ENCODE results near the gene DCAF5. TPM values are rescaled to one million over a fixed set of nuclear protein-coding genes. Genes with fewer than 3 reads are reported as not detected.

Gene DCAF5
- total and polyA plus RNA-seq, 12 donors, result 14.1 to 63.1 (median 57.4) TPM

DNA sequence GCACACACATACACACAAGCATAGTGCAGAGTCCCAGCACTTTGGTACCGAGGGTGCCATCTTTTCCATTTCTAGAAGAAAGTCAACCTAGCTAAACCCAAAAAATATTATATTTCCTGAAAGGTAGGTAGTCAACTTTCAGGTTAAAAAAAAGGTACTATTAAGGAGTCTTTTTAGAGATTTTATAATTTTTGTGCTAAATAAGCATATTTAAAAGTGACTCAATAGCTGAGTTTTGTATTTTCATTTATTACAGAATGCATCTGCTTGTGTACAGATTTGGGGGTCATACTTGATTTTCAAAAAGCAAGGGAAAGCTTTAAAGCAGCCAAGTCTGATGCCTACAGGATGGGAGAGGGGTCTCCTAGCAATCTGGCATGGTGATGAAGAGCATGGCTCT, 34.6 kb downstream of the DCAF5 start:
- intact Hi-C loops (cut with DNase I), result no loop called here
- DNase-seq (no peak), ATAC-seq (no peak)
- H3K4me1 ChIP-seq, result peaks cover 0 to 21% (median 3%) of the 10 kb centered on the region in 9 donors
- H3K4me3 ChIP-seq, result no peak overlapping the region
- no peak overlapping the region for H3K27ac ChIP-seq
- H3K36me3 ChIP-seq, result peaks cover 0 to 89% (median 26%) of the 10 kb centered on the region in 9 donors
- H3K27me3 ChIP-seq, result no peaks in the 10 kb centered on the region
- H3K9me3 ChIP-seq, result no peaks in the 10 kb centered on the region
- WGBS, 2 donors, result 94 to 98% methylated on average over 1 of the region's 1 CpG
- TF ChIP-seq, protein P1, sequence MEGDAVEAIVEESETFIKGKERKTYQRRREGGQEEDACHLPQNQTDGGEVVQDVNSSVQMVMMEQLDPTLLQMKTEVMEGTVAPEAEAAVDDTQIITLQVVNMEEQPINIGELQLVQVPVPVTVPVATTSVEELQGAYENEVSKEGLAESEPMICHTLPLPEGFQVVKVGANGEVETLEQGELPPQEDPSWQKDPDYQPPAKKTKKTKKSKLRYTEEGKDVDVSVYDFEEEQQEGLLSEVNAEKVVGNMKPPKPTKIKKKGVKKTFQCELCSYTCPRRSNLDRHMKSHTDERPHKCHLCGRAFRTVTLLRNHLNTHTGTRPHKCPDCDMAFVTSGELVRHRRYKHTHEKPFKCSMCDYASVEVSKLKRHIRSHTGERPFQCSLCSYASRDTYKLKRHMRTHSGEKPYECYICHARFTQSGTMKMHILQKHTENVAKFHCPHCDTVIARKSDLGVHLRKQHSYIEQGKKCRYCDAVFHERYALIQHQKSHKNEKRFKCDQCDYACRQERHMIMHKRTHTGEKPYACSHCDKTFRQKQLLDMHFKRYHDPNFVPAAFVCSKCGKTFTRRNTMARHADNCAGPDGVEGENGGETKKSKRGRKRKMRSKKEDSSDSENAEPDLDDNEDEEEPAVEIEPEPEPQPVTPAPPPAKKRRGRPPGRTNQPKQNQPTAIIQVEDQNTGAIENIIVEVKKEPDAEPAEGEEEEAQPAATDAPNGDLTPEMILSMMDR (IDR thresholded peaks at IDR 0.05), result no peak

DNA sequence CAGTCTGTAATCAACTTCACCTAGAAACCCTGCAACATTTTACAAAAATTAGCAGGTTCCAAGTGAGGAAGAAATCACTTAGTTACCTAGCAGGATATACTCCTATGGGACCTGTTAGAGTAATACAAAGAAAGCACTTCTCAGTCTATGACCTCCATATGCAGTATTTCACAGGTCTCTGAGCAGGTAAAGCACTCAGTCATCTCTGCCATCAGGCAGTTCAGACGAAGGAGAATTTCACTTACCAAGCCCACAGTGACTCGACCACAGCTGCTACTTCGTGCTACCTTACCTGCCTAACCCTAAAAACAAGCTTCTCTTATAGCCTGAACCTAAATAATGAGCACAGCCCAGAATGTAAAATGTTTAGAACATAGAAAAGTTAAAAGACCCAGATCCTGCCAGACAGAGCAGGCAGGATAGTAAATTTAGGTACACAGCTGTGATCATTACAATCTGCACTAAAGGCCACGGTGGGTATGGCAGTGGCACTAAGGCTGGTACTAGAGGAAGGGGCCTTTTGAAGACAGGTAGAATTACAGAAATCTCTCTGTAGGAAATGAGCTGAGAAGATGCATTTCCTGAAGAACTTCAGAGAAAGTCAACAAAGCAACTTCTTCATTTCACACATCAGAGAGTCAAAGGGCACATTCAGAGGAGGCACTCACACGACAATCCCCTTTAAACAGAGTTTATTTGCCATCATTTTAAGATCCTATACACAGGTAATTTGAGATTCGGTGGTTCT, 35.7 kb downstream of the DCAF5 start:
- Histone ChIP-seq H3K36me3 (peaks cover 0 to 98% (median 26%) of the 10 kb centered on the region in 9 donors), H3K27ac (no peak overlapping the region), H3K9me3 (no peaks in the 10 kb centered on the region), H3K4me3 (no peak overlapping the region), H3K4me1 (peaks cover 0 to 21% (median 4%) of the 10 kb centered on the region in 9 donors), H3K27me3 (no peaks in the 10 kb centered on the region)
- intact Hi-C loops (cut with DNase I), result no loop called here
- WGBS, 2 donors, result 91 to 94% methylated on average over 6 of the region's 6 CpGs
- DNase-seq (no peak), ATAC-seq (no peak)
- TF ChIP-seq, protein P1 (IDR thresholded peaks at IDR 0.05), result no peak

DNA sequence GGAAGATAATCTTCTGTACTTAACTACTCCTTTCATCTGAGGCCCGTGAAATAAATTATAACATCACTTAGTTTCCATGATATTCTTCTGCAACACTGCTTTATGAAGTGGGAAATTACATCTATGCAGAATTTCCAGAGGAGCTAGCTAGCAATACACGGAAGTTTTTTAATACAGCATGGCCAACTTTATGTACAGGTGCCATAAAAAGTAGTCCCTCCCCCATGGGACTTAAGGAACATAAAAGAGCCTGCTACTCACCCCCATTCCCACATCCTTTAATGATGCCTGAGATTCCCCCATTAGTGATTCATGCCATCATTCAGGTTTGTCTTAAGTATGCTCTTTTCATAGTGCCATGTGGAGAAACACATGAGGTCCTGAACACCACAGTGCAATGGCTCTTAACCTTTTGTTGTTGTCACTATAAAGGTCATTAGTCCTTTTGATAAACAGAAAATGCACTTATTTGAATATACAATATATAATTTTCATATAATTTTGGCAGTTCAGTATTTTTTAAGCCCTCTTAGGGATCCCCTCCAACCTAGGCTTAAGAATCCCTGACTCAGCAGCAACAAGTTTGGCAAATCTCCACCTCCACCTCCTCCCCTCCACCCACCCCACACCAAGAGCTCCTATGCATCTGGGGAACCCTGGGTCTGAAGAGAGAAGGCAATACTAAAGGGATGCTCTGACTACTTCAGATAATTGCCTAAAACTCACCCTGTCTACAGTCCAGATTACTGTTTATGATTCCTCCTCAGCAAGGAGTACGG, 37.3 kb downstream of the DCAF5 start:
- H3K36me3 ChIP-seq, result peaks cover 0 to 99% (median 26%) of the 10 kb centered on the region in 9 donors
- WGBS, 2 donors, result 93% methylated on average over 3 of the region's 3 CpGs
- no peaks in the 10 kb centered on the region for H3K9me3 ChIP-seq
- H3K27ac ChIP-seq, result no peak overlapping the region
- ATAC-seq (no peak), DNase-seq (no peak)
- H3K4me3 ChIP-seq, result no peak overlapping the region
- TF ChIP-seq, protein P1 (IDR thresholded peaks at IDR 0.05), result no peak
- H3K4me1 ChIP-seq, result peaks cover 0 to 26% (median 4%) of the 10 kb centered on the region in 9 donors
- H3K27me3 ChIP-seq, result no peaks in the 10 kb centered on the region
- intact Hi-C loops (cut with DNase I), result no loop called here

DNA sequence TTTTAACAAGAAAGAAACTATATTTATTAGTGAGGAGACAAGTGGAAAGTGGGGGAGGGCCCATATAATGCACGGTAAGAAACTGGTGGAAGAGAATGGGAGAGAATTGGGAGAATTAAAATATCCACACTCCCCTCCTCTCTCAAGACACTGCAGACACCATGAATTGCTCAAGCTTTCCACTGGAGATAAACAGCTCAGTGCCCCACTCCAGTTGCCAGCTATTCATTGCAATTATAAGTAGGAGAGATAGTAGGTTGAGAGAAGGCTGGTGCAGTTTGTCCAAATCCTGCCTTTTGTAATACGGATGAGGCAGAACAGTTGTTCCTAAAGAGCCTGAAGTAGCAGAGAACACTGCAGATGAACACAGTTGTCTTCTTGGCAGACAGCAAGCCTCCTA, 38.2 kb downstream of the DCAF5 start:
- 57 to 71% methylated on average over 2 of the region's 2 CpGs for WGBS, 2 donors
- Histone ChIP-seq H3K9me3 (no peaks in the 10 kb centered on the region), H3K27ac (peak overlapping the region in 1 of 10 donors; percentile 13), H3K4me1 (peaks cover 0 to 26% (median 4%) of the 10 kb centered on the region in 9 donors), H3K27me3 (no peaks in the 10 kb centered on the region), H3K4me3 (no peak overlapping the region), H3K36me3 (peaks cover 0 to 99% (median 26%) of the 10 kb centered on the region in 9 donors)
- peak in 6 of 8 donors; percentile 40 to 68 (median 50) for ATAC-seq
- intact Hi-C loops (cut with DNase I), result no loop called here
- TF ChIP-seq, protein P1 (IDR thresholded peaks at IDR 0.05), result no peak
- no peak for DNase-seq
